ENCODE results near the gene C10orf67.

GRCh38 chr10:23383637-23384036 lies 39.0 kb upstream of the C10orf67 start:
- TF ChIP-seq EZH2 (IDR thresholded peaks at IDR 0.05; ENCODE audit: insufficient read depth, poor library complexity, severe bottlenecking), result no peak
- no peak for TF ChIP-seq EZH2phosphoT487 (IDR thresholded peaks at IDR 0.05; ENCODE audit: insufficient read depth, low read depth)
